ENCODE data around the gene ACTR1A. TPM values are rescaled to one million over a fixed set of nuclear protein-coding genes. Genes with fewer than 3 reads are reported as not detected.

Gene ACTR1A
- total RNA-seq, 1 experiment from 2014 or later = 93.6 TPM

DNA sequence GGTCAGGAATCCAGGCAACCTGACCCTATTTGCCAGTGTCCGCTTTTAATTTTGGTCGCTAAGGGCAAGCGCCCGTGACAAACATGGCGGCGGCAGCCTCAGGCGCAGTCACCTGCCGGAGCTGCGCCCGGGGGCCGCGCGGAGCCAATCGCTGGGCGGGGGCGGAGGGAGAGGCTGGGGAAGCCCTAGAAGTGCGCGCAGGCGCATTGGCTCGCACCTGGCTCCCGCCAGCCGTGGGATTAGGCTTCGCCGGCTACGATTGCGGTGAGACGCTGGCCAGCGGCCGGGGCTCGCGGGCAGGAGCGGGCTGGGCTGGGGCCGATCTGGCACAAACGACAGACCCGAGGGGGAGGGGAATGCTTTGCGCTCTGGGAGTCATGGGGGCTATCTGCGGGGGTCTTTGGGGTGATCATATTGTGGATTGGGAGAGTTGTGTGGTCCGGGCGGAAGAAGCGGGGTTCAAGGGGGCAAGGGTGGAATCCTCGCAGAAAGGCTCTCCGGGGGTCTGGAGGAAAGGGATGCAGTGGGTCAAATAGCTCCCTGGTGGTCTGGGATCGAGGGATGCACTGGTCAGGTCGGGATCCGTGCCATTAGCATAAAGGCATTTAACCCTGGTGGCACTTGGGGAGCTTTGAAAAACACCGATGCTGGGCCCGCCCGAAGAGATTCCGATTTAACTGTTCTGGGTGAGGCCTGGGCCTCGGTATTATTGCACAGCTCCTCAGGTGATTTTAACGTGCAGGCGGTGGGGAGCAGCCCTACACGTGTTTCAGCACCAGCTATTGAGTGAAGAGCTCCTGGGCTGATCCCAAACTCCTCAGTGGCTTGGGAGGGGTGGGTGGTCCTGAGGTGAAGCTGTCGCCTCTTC is 41.1 kb downstream of the ACTR1A start:
- ChIA-PET POLR2A (interaction anchor here (0.6 to 3.8 kb wide), 11 partner anchors 10 to 68 kb away, joined by 3 to 37 read pairs (median 3); partner anchors contain the start of genes C10orf95, CUEDC2 and FBXL15), CTCF (interaction anchor here (0.7 to 4.3 kb wide), 20 partner anchors 11 to 292 kb away, joined by 3 to 33 read pairs (median 7); partner anchors contain the start of genes ACTR1A, C10orf95, CUEDC2 and FBXL15)
- Mint-ChIP-seq H3K4me3 (peak overlapping the region; percentile 97), H3K9me3 (no peaks in the 10 kb centered on the region), H3K36me3 (no peaks in the 10 kb centered on the region), H3K4me1 (peaks cover 35% of the 10 kb centered on the region), H3K27ac (peak overlapping the region; percentile 90), H3K27me3 (ENCODE audit: low read depth) (peaks cover 2% of the 10 kb centered on the region; the same call in 1 of the 2 replicates)
- ATAC-seq (peak; percentile 84), DNase-seq (ENCODE audit: low spot score) (peak; percentile 98)
- TF ChIP-seq CREM (CRISPR knock-in tag; IDR thresholded peaks at IDR 0.05) (0 out of 2 replicates have a peak, but pooled peaks have one; percentile 31), MXD4 (CRISPR knock-in tag; IDR thresholded peaks at IDR 0.05; ENCODE audit: borderline replicate concordance) (no peak), NFYB (CRISPR knock-in tag; conservative IDR thresholded peaks at IDR 0.05; ENCODE audit: low read depth) (peak; percentile 81), ZBTB21 (CRISPR knock-in tag; IDR thresholded peaks at IDR 0.05; ENCODE audit: borderline replicate concordance) (0 out of 2 replicates have a peak, but pooled peaks have one; percentile 14), RELA (CRISPR knock-in tag; IDR thresholded peaks at IDR 0.05; ENCODE audit: borderline replicate concordance) (no peak), KAT7 (CRISPR knock-in tag; IDR thresholded peaks at IDR 0.05; ENCODE audit: borderline replicate concordance) (0 out of 2 replicates have a peak, but pooled peaks have one; percentile 31), SOX15 (CRISPR knock-in tag; IDR thresholded peaks at IDR 0.05) (no peak), NFATC4 (CRISPR knock-in tag; IDR thresholded peaks at IDR 0.05) (0 out of 2 replicates have a peak, but pooled peaks have one; percentile 16), ETV6 (CRISPR knock-in tag; IDR thresholded peaks at IDR 0.05) (peak; percentile 70; the same call in 1 of the 2 replicates), SP1 (CRISPR knock-in tag; conservative IDR thresholded peaks at IDR 0.05) (peak; percentile 89)
- TF ChIP-seq, protein P1, sequence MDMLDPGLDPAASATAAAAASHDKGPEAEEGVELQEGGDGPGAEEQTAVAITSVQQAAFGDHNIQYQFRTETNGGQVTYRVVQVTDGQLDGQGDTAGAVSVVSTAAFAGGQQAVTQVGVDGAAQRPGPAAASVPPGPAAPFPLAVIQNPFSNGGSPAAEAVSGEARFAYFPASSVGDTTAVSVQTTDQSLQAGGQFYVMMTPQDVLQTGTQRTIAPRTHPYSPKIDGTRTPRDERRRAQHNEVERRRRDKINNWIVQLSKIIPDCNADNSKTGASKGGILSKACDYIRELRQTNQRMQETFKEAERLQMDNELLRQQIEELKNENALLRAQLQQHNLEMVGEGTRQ (CRISPR knock-in tag; IDR thresholded peaks at IDR 0.05) = peak; percentile 94
- TF ChIP-seq, protein P2, sequence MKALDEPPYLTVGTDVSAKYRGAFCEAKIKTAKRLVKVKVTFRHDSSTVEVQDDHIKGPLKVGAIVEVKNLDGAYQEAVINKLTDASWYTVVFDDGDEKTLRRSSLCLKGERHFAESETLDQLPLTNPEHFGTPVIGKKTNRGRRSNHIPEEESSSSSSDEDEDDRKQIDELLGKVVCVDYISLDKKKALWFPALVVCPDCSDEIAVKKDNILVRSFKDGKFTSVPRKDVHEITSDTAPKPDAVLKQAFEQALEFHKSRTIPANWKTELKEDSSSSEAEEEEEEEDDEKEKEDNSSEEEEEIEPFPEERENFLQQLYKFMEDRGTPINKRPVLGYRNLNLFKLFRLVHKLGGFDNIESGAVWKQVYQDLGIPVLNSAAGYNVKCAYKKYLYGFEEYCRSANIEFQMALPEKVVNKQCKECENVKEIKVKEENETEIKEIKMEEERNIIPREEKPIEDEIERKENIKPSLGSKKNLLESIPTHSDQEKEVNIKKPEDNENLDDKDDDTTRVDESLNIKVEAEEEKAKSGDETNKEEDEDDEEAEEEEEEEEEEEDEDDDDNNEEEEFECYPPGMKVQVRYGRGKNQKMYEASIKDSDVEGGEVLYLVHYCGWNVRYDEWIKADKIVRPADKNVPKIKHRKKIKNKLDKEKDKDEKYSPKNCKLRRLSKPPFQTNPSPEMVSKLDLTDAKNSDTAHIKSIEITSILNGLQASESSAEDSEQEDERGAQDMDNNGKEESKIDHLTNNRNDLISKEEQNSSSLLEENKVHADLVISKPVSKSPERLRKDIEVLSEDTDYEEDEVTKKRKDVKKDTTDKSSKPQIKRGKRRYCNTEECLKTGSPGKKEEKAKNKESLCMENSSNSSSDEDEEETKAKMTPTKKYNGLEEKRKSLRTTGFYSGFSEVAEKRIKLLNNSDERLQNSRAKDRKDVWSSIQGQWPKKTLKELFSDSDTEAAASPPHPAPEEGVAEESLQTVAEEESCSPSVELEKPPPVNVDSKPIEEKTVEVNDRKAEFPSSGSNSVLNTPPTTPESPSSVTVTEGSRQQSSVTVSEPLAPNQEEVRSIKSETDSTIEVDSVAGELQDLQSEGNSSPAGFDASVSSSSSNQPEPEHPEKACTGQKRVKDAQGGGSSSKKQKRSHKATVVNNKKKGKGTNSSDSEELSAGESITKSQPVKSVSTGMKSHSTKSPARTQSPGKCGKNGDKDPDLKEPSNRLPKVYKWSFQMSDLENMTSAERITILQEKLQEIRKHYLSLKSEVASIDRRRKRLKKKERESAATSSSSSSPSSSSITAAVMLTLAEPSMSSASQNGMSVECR (CRISPR knock-in tag; IDR thresholded peaks at IDR 0.05; ENCODE audit: borderline replicate concordance) = peak; percentile 65; the same call in 1 of the 2 replicates
- TF ChIP-seq, protein P3, sequence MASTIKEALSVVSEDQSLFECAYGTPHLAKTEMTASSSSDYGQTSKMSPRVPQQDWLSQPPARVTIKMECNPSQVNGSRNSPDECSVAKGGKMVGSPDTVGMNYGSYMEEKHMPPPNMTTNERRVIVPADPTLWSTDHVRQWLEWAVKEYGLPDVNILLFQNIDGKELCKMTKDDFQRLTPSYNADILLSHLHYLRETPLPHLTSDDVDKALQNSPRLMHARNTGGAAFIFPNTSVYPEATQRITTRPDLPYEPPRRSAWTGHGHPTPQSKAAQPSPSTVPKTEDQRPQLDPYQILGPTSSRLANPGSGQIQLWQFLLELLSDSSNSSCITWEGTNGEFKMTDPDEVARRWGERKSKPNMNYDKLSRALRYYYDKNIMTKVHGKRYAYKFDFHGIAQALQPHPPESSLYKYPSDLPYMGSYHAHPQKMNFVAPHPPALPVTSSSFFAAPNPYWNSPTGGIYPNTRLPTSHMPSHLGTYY (CRISPR knock-in tag; IDR thresholded peaks at IDR 0.05) = no peak
- TF ChIP-seq, protein P4, sequence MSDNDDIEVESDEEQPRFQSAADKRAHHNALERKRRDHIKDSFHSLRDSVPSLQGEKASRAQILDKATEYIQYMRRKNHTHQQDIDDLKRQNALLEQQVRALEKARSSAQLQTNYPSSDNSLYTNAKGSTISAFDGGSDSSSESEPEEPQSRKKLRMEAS (CRISPR knock-in tag; IDR thresholded peaks at IDR 0.05) = peak; percentile 69; the same call in 1 of the 2 replicates
- TF ChIP-seq, protein P5, sequence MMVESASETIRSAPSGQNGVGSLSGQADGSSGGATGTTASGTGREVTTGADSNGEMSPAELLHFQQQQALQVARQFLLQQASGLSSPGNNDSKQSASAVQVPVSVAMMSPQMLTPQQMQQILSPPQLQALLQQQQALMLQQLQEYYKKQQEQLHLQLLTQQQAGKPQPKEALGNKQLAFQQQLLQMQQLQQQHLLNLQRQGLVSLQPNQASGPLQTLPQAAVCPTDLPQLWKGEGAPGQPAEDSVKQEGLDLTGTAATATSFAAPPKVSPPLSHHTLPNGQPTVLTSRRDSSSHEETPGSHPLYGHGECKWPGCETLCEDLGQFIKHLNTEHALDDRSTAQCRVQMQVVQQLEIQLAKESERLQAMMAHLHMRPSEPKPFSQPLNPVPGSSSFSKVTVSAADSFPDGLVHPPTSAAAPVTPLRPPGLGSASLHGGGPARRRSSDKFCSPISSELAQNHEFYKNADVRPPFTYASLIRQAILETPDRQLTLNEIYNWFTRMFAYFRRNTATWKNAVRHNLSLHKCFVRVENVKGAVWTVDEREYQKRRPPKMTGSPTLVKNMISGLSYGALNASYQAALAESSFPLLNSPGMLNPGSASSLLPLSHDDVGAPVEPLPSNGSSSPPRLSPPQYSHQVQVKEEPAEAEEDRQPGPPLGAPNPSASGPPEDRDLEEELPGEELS (CRISPR knock-in tag; IDR thresholded peaks at IDR 0.05) = peak; percentile 21; the same call in 1 of the 2 replicates
- TF ChIP-seq, protein P6, sequence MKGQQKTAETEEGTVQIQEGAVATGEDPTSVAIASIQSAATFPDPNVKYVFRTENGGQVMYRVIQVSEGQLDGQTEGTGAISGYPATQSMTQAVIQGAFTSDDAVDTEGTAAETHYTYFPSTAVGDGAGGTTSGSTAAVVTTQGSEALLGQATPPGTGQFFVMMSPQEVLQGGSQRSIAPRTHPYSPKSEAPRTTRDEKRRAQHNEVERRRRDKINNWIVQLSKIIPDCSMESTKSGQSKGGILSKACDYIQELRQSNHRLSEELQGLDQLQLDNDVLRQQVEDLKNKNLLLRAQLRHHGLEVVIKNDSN (CRISPR knock-in tag; IDR thresholded peaks at IDR 0.05) = peak; percentile 95
- TF ChIP-seq, protein P7, sequence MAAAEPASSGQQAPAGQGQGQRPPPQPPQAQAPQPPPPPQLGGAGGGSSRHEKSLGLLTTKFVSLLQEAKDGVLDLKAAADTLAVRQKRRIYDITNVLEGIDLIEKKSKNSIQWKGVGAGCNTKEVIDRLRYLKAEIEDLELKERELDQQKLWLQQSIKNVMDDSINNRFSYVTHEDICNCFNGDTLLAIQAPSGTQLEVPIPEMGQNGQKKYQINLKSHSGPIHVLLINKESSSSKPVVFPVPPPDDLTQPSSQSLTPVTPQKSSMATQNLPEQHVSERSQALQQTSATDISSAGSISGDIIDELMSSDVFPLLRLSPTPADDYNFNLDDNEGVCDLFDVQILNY (CRISPR knock-in tag; IDR thresholded peaks at IDR 0.05) = peak; percentile 64; the same call in 1 of the 2 replicates
- TF ChIP-seq, protein P8, sequence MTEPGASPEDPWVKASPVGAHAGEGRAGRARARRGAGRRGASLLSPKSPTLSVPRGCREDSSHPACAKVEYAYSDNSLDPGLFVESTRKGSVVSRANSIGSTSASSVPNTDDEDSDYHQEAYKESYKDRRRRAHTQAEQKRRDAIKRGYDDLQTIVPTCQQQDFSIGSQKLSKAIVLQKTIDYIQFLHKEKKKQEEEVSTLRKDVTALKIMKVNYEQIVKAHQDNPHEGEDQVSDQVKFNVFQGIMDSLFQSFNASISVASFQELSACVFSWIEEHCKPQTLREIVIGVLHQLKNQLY (CRISPR knock-in tag; IDR thresholded peaks at IDR 0.05) = no peak
